WTC11 (cell line): ENCODE results near the gene MEIS2. TPM values are rescaled to one million over a fixed set of nuclear protein-coding genes. Genes with fewer than 3 reads are reported as not detected.
A peak's percentile ranks its signal among the peaks of the same experiment; 100 is the strongest.

ENCODE experiments used
- ATAC-seq: fragments of 200-7000 bp; cut with Tn5 transposase; 2 replicates; pipeline ENCODE4 v1.10.0; 2021; ENCODE audit warnings: mild to moderate bottlenecking, moderate library complexity
- CTCF ChIA-PET: fragments of 300-600 bp; sonication (Branson Sonifier 250); formaldehyde crosslinking; loops from one replicate; lab custom pipeline; 2021; ENCODE audit warnings: antibody characterized with exemption; lab: Charles Lee
- POLR2A ChIA-PET: fragments of 350-600 bp; sonication (Branson Sonifier 250); formaldehyde crosslinking; loops from one replicate; lab custom pipeline; 2021; ENCODE audit warnings: antibody characterized with exemption; lab: Charles Lee
- DNase-seq: peaks from one replicate; pipeline ENCODE4 v3.0.0; 2021; ENCODE audit warnings: low spot score
- H3K27ac Mint-ChIP-seq: 2 replicates; pipeline ENCODE4 v1.8.0; 2021; ENCODE audit warnings: mixed read lengths
- H3K27me3 Mint-ChIP-seq: 2 replicates; pipeline ENCODE4 v1.8.0; 2021; ENCODE audit warnings: low read depth, mild to moderate bottlenecking, moderate library complexity, mixed read lengths
- H3K36me3 Mint-ChIP-seq: 2 replicates; pipeline ENCODE4 v1.8.0; 2021; ENCODE audit warnings: mixed read lengths
- H3K4me1 Mint-ChIP-seq: 2 replicates; pipeline ENCODE4 v1.8.0; 2022; ENCODE audit warnings: mixed read lengths
- H3K4me3 Mint-ChIP-seq: 2 replicates; pipeline ENCODE4 v1.8.0; 2021; ENCODE audit warnings: mild to moderate bottlenecking, moderate library complexity, mixed read lengths
- H3K9me3 Mint-ChIP-seq: 2 replicates; pipeline ENCODE4 v1.8.0; 2021; ENCODE audit warnings: mixed read lengths
- CREM ChIP-seq: sonication (generic); formaldehyde crosslinking; IDR thresholded peaks from 2 replicates; pipeline ENCODE4 v1.8.1; 2022; ENCODE audit warnings: mild to moderate bottlenecking, missing genetic modification reagents, moderate library complexity
- EMX1 ChIP-seq: fragments of 250-450 bp; sonication (Bioruptor Pico); IDR thresholded peaks from 2 replicates; pipeline ENCODE4 v1.8.0; 2021; ENCODE audit warnings: mild to moderate bottlenecking
- ETV6 ChIP-seq: sonication (generic); formaldehyde crosslinking; IDR thresholded peaks from 2 replicates; pipeline ENCODE4 v1.8.1; 2022; ENCODE audit warnings: mild to moderate bottlenecking, missing genetic modification reagents
- FOXP1 ChIP-seq: sonication (generic); formaldehyde crosslinking; IDR thresholded peaks from 2 replicates; pipeline ENCODE4 v1.8.0; 2022; ENCODE audit warnings: missing genetic modification reagents, mild to moderate bottlenecking, moderate library complexity, borderline replicate concordance
- GRHL2 ChIP-seq: fragments of 250-450 bp; sonication (Bioruptor Pico); IDR thresholded peaks from 2 replicates; pipeline ENCODE4 v1.8.0; 2022; ENCODE audit warnings: mild to moderate bottlenecking, moderate library complexity; ENCODE audit not compliant: insufficient replicate concordance, severe bottlenecking
- HMGA2 ChIP-seq: fragments of 250-450 bp; sonication (Bioruptor Pico); IDR thresholded peaks from 2 replicates; pipeline ENCODE4 v1.4.0; 2021; ENCODE audit warnings: mild to moderate bottlenecking, moderate library complexity
- JAZF1 ChIP-seq: fragments of 250-450 bp; sonication (Bioruptor Pico); IDR thresholded peaks from 2 replicates; pipeline ENCODE4 v1.9.0; 2021; ENCODE audit warnings: moderate library complexity, mild to moderate bottlenecking, inconsistent platforms
- NFATC4 ChIP-seq: fragments of 250-450 bp; sonication (Bioruptor Pico); IDR thresholded peaks from 2 replicates; pipeline ENCODE4 v1.9.0; 2021; ENCODE audit warnings: mild to moderate bottlenecking
- RORB ChIP-seq: fragments of 250-450 bp; sonication (Bioruptor Pico); IDR thresholded peaks from 2 replicates; pipeline ENCODE4 v1.9.0; 2021; ENCODE audit warnings: mild to moderate bottlenecking
- TEAD1 ChIP-seq: sonication (generic); formaldehyde crosslinking; IDR thresholded peaks from 2 replicates; pipeline ENCODE4 v1.8.0; 2022; ENCODE audit warnings: mild to moderate bottlenecking, missing genetic modification reagents
- ZBTB21 ChIP-seq: sonication (generic); formaldehyde crosslinking; IDR thresholded peaks from 2 replicates; pipeline ENCODE4 v1.8.1; 2023; ENCODE audit warnings: mild to moderate bottlenecking, missing genetic modification reagents, borderline replicate concordance
- ZNF263 ChIP-seq: sonication (generic); formaldehyde crosslinking; IDR thresholded peaks from 2 replicates; pipeline ENCODE4 v1.8.1; 2022; ENCODE audit warnings: low read depth, mild to moderate bottlenecking, moderate library complexity, missing genetic modification reagents
- ZNF317 ChIP-seq: sonication (generic); formaldehyde crosslinking; IDR thresholded peaks from 2 replicates; pipeline ENCODE4 v1.8.1; 2023; ENCODE audit warnings: low read depth, mild to moderate bottlenecking, moderate library complexity, missing genetic modification reagents, borderline replicate concordance
- ZSCAN18 ChIP-seq: fragments of 250-450 bp; sonication (Bioruptor Pico); IDR thresholded peaks from 2 replicates; pipeline ENCODE4 v2.1.2; 2022; ENCODE audit warnings: mild to moderate bottlenecking, moderate library complexity
- total RNA-seq: library from RNA; stranded (reverse); gene quantifications from 3 replicates; pipeline ENCODE4 v1.2.3, GENCODE V29; 2021
- TF ChIP-seq, protein P1 (sequence below): sonication (generic); formaldehyde crosslinking; IDR thresholded peaks from 2 replicates; pipeline ENCODE4 v1.8.1; 2023; ENCODE audit warnings: mild to moderate bottlenecking, moderate library complexity, missing genetic modification reagents
- TF ChIP-seq, protein P2 (sequence below): sonication (generic); formaldehyde crosslinking; IDR thresholded peaks from 2 replicates; pipeline ENCODE4 v1.8.0; 2023; ENCODE audit warnings: missing genetic modification reagents, mild to moderate bottlenecking, borderline replicate concordance
- TF ChIP-seq, protein P3 (sequence below): sonication (generic); formaldehyde crosslinking; conservative IDR thresholded peaks from 2 replicates; pipeline ENCODE4 v1.8.1; 2022; ENCODE audit warnings: mild to moderate bottlenecking, missing genetic modification reagents
- TF ChIP-seq, protein P4 (sequence below): fragments of 250-450 bp; sonication (Bioruptor Pico); IDR thresholded peaks from 2 replicates; pipeline ENCODE4 v1.8.0; 2021; ENCODE audit warnings: mild to moderate bottlenecking
- TF ChIP-seq, protein P5 (sequence below): sonication (generic); formaldehyde crosslinking; IDR thresholded peaks from 2 replicates; pipeline ENCODE4 v1.8.1; 2023; ENCODE audit warnings: mild to moderate bottlenecking, missing genetic modification reagents, moderate library complexity

MEIS2 gene
- total RNA-seq, 1 experiment from 2014 or later: 0.57 TPM

GRCh38 chr15:36878684-36879262 lies 221.6 kb downstream of the MEIS2 start:
- no peak for TF ChIP-seq ZSCAN18 (CRISPR knock-in tag)
- no peak for TF ChIP-seq RORB (CRISPR knock-in tag)
- no peak for TF ChIP-seq NFATC4 (CRISPR knock-in tag)
- no peak for TF ChIP-seq ETV6 (CRISPR knock-in tag)
- no peak for TF ChIP-seq FOXP1 (CRISPR knock-in tag)
- TF ChIP-seq, protein P1, sequence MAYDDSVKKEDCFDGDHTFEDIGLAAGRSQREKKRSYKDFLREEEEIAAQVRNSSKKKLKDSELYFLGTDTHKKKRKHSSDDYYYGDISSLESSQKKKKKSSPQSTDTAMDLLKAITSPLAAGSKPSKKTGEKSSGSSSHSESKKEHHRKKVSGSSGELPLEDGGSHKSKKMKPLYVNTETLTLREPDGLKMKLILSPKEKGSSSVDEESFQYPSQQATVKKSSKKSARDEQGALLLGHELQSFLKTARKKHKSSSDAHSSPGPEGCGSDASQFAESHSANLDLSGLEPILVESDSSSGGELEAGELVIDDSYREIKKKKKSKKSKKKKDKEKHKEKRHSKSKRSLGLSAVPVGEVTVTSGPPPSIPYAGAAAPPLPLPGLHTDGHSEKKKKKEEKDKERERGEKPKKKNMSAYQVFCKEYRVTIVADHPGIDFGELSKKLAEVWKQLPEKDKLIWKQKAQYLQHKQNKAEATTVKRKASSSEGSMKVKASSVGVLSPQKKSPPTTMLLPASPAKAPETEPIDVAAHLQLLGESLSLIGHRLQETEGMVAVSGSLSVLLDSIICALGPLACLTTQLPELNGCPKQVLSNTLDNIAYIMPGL (CRISPR knock-in tag): no peak
- no peak for TF ChIP-seq CREM (CRISPR knock-in tag)
- TF ChIP-seq HMGA2 (CRISPR knock-in tag): no peak
- no peak for TF ChIP-seq ZNF317 (CRISPR knock-in tag)
- no peak for TF ChIP-seq TEAD1
- TF ChIP-seq, protein P2, sequence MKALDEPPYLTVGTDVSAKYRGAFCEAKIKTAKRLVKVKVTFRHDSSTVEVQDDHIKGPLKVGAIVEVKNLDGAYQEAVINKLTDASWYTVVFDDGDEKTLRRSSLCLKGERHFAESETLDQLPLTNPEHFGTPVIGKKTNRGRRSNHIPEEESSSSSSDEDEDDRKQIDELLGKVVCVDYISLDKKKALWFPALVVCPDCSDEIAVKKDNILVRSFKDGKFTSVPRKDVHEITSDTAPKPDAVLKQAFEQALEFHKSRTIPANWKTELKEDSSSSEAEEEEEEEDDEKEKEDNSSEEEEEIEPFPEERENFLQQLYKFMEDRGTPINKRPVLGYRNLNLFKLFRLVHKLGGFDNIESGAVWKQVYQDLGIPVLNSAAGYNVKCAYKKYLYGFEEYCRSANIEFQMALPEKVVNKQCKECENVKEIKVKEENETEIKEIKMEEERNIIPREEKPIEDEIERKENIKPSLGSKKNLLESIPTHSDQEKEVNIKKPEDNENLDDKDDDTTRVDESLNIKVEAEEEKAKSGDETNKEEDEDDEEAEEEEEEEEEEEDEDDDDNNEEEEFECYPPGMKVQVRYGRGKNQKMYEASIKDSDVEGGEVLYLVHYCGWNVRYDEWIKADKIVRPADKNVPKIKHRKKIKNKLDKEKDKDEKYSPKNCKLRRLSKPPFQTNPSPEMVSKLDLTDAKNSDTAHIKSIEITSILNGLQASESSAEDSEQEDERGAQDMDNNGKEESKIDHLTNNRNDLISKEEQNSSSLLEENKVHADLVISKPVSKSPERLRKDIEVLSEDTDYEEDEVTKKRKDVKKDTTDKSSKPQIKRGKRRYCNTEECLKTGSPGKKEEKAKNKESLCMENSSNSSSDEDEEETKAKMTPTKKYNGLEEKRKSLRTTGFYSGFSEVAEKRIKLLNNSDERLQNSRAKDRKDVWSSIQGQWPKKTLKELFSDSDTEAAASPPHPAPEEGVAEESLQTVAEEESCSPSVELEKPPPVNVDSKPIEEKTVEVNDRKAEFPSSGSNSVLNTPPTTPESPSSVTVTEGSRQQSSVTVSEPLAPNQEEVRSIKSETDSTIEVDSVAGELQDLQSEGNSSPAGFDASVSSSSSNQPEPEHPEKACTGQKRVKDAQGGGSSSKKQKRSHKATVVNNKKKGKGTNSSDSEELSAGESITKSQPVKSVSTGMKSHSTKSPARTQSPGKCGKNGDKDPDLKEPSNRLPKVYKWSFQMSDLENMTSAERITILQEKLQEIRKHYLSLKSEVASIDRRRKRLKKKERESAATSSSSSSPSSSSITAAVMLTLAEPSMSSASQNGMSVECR: no peak
- Mint-ChIP-seq H3K4me1 (peaks cover 54% of the 10 kb centered on the region), H3K4me3 (peak overlapping the region; percentile 81), H3K9me3 (no peaks in the 10 kb centered on the region), H3K27ac (no peak overlapping the region), H3K36me3 (no peaks in the 10 kb centered on the region), H3K27me3 (peaks cover 85% of the 10 kb centered on the region)
- DNase-seq (no peak), ATAC-seq (peak; percentile 2; the same call in 1 of the 2 replicates)
- ChIA-PET POLR2A (no interaction called here), CTCF (interaction anchor here (0.5 to 1.8 kb wide), 14 partner anchors 13 to 1002 kb away, joined by 3 to 9 read pairs (median 4); partner anchors contain the start of gene CDIN1)

DNA sequence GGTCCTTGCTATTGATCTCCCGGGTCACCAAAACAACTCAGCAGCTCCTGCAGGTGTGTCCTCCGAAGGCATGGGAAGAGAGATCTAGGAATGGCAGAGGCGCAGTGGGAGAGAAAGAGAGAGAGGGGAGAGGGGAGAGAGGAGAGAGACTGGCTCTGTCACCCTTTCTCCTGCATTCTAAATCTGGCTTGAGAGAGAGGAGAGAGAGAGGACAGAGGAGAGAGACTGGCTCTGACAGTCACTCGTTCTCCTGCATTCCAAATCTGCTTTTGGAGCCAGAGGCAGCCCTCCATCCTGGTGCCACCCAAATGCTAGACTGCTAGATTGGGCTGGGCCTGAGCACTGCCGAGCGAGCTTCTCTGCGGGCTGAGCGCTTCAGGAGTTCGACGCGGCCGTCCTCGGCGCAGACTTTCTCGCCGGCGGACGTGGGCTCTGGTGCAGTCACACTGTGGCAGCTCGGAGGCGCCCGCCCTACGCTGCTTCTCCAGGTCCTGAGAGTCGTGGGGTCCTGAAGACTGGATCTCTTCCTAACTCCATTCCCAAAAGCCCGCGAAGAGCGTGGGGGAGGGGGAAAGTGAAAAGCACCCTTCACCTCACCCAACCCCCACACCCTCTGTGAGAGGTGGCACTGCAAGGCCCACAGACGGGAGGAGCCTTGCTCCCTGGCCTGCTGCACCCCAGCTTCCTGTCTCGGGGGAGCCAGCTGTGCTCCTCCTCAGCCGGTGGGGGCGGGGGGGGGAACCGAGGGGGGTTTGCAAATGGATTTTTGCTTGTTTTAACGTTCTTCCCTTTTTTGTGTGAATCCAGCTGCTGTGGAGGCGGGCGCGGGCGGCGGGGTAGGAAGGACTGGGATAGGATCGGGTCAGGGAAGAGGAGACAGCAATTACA lies 222.3 kb downstream of the MEIS2 start:
- ChIA-PET CTCF (interaction anchor here (0.7 to 1.8 kb wide), 15 partner anchors 12 to 600 kb away, joined by 3 to 9 read pairs (median 3); partner anchors contain the start of gene CDIN1), POLR2A (no interaction called here)
- DNase-seq (no peak), ATAC-seq (peak; percentile 55)
- Mint-ChIP-seq H3K4me3 (peak overlapping the region; percentile 81), H3K36me3 (no peaks in the 10 kb centered on the region), H3K27me3 (peaks cover 78% of the 10 kb centered on the region), H3K27ac (no peak overlapping the region), H3K4me1 (peaks cover 53% of the 10 kb centered on the region), H3K9me3 (no peaks in the 10 kb centered on the region)
- no peak for TF ChIP-seq TEAD1
- TF ChIP-seq JAZF1 (CRISPR knock-in tag): no peak
- no peak for TF ChIP-seq ZBTB21 (CRISPR knock-in tag)
- TF ChIP-seq GRHL2 (CRISPR knock-in tag): no peak
- no peak for TF ChIP-seq CREM (CRISPR knock-in tag)
- no peak for TF ChIP-seq ZNF263
- TF ChIP-seq, protein P3, sequence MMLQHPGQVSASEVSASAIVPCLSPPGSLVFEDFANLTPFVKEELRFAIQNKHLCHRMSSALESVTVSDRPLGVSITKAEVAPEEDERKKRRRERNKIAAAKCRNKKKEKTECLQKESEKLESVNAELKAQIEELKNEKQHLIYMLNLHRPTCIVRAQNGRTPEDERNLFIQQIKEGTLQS (CRISPR knock-in tag): no peak
- TF ChIP-seq, protein P4, sequence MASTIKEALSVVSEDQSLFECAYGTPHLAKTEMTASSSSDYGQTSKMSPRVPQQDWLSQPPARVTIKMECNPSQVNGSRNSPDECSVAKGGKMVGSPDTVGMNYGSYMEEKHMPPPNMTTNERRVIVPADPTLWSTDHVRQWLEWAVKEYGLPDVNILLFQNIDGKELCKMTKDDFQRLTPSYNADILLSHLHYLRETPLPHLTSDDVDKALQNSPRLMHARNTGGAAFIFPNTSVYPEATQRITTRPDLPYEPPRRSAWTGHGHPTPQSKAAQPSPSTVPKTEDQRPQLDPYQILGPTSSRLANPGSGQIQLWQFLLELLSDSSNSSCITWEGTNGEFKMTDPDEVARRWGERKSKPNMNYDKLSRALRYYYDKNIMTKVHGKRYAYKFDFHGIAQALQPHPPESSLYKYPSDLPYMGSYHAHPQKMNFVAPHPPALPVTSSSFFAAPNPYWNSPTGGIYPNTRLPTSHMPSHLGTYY (CRISPR knock-in tag): no peak
- TF ChIP-seq, protein P5, sequence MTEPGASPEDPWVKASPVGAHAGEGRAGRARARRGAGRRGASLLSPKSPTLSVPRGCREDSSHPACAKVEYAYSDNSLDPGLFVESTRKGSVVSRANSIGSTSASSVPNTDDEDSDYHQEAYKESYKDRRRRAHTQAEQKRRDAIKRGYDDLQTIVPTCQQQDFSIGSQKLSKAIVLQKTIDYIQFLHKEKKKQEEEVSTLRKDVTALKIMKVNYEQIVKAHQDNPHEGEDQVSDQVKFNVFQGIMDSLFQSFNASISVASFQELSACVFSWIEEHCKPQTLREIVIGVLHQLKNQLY (CRISPR knock-in tag): no peak
- no peak for TF ChIP-seq EMX1 (CRISPR knock-in tag)
